GM19455 (cell line): ENCODE results near the gene GMPPB.
A peak's percentile ranks its signal among the peaks of the same experiment; 100 is the strongest.
"Not testable (repeated sequence)": the region's sequence is repeated elsewhere in the genome, so short reads cannot be mapped to it uniquely, and the experiment has no call there.

Source experiments
- ATAC-seq: cut with Tn5 transposase; IDR thresholded peaks from one replicate; pipeline ENCODE4 v1.9.1; 2021; ENCODE audit not compliant: unreplicated experiment

The GMPPB gene

GRCh38 chr3:49694409-49695070 is 29.2 kb downstream of the GMPPB start:
- ATAC-seq, result not testable (repeated sequence)

- ATAC-seq, result not testable (repeated sequence)
Measured at GRCh38 chr3:49691481-49691880, 32.3 kb downstream of the GMPPB start.

DNA sequence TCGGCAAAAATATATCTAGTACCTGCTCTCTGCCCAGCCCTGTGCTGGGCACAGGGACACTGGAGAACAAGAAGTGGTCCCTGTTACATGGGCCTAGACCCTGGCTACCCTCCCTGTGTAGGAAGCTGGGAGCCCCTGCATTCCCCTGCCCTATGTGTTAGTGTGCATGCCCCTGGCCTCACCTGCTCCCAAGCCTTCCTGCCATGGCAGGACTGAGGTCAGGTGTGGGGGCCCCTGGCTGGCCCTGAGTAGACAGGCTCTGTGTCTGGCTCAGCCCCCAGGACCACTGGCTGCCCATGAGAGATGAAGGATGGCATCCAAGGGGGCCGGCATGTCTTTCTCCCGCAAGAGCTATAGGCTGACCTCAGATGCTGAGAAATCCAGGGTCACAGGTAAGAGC is 32.9 kb downstream of the GMPPB start:
- not testable (repeated sequence) for ATAC-seq

DNA sequence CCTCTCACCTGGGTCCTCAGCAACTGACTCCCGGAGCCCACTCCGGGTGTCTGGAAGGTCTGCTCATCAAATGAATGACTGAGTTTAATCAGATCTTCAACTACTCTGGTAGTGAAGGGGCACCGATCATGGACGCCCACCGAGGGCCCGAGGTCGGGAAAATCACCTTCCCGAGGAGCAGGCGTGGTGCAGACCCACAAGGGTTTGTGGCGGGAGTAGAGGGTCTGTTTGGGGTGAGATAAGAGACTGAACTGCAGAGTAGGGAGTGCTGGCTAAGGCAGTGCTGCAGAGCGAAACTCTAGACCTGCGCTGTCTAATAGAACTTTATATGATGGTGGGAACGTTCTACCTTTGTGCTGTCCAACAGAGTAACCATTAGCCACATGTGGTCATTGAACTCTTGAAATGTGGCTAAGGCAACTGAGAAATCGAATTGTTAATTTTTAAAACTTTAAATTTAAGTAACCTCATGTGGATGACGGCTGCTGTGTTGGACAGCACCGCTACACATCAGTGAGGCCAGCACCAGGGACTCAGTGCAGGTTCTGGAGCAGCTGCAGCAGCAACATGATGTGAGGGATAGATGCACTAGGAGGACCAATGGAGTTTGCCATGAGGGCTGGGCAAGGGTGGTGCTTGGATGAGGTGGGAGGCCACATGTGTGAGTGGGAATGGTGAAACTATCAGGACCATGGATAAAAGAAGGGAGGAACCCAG is 33.7 kb downstream of the GMPPB start:
- not testable (repeated sequence) for ATAC-seq

GRCh38 chr3:49689046-49689907 is 34.5 kb downstream of the GMPPB start, which contains the start of the genes MST1 and RNF123:
TSS of gene MST1 (minus strand) at chr3:49689474. CDS start at chr3:49688691, 783 bp downstream.
TSS of gene RNF123 (plus strand) at chr3:49689557. CDS start at chr3:49691166, 1,609 bp downstream.
- ATAC-seq, result no peak

GRCh38 chr3:49688338-49689045 is 35.3 kb downstream of the GMPPB start:
- ATAC-seq, result not testable (repeated sequence)

GRCh38 chr3:49687424-49687795 is 36.3 kb downstream of the GMPPB start:
- not testable (repeated sequence) for ATAC-seq

DNA sequence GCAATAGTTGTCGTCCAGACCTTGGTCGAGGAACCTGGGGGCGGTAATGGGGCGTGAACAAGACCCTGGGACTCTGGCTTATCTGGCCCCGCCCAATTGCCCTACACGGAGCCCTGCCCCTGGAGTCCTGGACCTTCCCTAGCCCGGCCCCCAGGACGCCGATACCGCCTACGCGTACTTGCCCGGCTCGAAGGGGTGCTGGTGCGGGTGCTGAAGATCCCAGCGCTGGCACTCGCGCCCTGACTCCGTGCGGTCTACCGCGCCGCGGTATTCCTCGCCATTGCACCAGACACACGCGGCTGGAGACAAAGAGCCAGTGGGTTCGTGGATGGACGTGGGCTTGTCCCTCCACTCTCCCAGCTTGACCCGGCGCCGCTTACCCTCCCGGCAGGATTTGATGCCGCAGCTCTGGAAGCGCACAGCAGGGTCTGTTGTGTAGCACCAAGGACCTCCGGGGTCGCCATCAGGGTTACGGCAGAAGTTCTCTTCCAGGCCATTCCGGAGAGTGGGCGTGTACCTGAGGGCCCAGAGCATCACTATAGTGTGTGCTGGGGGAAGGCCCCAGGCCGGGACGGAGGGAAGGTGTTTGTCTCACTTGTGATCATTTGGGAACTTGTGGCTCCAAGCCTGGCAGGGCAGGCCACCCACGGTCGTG is 36.9 kb downstream of the GMPPB start:
- ATAC-seq, result not testable (repeated sequence)

GRCh38 chr3:49686346-49686745 is 37.4 kb downstream of the GMPPB start:
- ATAC-seq, result not testable (repeated sequence)

DNA sequence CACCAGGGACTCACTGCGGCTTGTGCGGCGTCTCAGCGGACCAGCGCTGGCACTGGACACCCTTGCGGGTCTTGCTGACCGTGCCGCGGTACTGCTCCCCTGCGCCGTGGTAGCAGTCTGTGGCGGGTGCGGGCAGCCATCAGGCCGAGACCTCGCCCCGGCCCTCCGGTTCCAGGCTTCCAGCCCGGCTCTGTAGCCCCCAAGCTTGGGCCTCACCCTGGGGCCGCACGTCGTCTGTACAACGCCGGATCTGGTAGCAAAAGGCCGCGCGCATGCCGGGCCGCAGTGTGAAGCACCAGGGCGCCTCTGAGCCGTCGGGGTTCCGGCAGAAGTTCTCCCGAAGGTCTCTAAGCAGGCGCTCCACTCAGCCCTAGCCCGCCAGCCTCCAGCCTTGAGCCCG is 37.9 kb downstream of the GMPPB start:
- not testable (repeated sequence) for ATAC-seq

DNA sequence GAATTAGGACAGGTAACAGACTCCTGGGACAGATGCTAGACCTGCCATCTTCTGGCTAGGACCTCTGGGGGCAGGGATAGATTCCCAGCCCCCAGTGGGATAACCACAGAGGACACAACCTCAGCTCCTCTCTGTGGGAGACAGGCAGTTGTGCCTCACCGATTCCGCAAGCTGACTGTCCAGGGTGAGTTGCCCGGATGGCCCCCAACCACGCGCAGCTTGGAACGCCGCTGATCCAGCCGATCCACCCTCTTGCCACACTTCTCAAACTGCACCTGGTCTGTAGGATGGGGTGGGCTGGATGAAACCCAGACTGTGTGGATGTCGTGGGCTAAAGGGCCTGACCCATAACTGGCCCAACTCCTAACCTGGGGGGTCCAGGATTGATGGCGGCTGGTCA is 38.6 kb downstream of the GMPPB start:
- not testable (repeated sequence) for ATAC-seq

DNA sequence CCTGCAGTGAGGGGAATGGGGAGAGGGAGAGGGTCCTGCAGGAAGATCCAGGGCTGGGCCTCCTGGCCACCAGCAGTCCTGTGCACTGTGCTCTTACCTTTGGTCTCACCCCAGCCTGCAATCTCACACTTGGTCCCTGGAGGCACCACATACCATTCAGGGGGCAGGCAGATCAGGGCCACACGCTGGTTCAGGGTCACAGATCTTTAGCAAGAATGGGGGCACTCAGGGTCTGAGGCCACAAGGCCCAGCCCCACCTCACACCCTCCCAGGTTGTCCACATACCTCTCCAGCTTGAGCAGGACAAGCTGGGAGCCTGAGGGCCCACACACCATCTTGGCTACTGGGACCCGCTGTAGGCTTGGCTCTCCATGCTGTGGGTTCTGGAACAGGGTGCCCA is 39.3 kb downstream of the GMPPB start:
- ATAC-seq, result not testable (repeated sequence)

GRCh38 chr3:49683162-49683561 is 40.6 kb downstream of the GMPPB start:
- ATAC-seq, result no peak

DNA sequence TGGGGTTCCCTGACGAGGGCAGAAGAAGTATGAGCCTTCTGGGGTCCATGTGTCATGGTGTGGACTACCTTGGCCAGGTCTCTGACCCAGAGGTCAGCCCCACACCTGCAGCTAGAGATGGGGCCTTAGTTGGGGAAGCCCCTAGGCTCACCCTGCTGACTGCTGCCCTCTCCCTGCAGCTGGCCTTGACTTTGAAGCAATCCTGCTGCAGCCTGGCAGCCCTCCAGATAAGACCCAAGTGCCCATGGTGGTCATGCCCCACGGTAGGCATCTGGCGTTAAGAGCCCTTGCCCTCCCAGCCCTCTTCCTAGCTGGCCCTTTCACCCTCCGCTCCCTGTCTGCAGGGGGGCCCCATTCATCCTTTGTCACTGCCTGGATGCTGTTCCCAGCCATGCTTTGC is 42.2 kb downstream of the GMPPB start:
- no peak for ATAC-seq

GRCh38 chr3:49681232-49681522 is 42.6 kb downstream of the GMPPB start:
- ATAC-seq, result no peak

DNA sequence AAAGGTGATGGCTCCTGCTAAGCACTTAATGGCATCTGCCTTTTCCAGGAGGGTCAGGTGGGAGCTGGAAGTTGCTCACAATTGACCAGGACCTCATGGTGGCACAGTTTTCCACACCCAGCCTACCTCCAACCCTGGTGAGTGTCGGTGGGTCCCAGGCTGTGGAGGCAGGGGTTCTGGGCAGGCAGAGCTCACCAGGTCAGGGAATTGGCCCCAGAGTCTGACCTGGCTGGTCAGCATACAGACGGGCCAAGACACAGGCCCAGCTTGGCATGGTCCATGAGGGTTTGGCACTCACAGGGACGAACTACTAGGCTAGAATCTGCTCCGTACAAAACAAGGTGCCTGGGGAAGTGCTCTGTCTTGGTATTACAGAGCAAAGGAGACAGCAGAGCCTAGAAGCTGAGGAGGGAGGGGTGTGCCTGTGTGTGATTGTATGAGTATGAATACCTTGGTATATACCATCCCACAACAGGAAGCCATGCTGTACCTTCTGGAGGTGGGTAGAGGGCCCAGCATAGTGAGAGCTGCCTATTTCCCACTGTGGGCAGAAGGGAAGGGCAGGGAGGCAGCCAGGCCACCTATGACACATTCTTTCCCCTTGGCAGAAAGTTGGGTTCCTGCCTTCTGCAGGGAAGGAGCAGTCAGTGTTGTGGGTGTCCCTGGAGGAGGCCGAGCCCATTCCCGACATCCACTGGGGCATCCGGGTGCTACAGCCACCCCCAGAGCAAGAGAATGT is 43.1 kb downstream of the GMPPB start:
- no peak for ATAC-seq

DNA sequence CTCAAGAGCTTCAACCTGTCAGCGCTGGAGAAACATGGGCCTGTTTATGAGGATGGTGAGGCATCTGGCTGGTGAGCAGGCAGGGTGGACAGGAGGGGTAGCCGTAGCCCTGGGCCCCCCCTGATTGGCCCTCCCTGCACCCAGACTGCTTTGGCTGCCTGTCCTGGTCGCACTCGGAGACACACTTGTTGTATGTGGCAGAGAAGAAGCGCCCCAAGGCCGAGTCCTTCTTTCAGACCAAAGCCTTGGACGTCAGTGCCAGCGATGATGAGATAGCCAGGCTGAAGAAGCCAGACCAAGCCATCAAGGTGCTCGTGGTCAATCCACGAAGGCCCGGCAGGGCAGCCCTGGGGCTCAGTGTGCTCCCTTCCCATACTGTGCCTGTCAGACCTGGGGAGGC is 47.8 kb downstream of the GMPPB start:
- ATAC-seq, result no peak

DNA sequence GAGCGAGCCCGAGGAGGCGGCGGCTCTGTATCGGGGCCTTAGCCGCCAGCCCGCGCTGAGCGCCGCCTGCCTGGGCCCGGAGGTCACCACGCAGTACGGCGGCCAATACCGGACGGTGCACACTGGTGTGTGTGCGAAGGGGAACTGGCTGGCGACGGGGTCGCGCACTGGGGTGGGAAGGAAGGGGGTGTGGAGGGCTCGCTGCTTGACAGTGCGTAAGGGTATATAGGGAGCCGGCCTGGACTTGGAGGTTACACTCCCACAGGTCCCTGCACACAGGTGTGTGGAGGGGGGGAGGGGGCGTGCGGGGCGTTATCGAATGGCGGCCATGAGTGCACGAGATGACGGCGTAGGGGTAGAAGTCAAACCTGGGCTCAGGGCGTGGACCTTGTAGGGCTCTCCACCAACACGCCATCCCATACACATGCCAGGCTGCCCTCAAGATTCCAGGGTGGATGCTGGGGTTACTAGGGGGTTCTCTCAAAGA is 49.2 kb downstream of the GMPPB start:
- peak; percentile 32 for ATAC-seq

- ATAC-seq, result peak; percentile 75
Measured at GRCh38 chr3:49673715-49674496, 49.8 kb downstream of the GMPPB start, which contains the start of gene APEH. TSS of gene APEH (plus strand) at chr3:49674351. CDS start at chr3:49674402, 51 bp downstream.
